ENCODE results near the gene BMPR1B. TPM values are rescaled to one million over a fixed set of nuclear protein-coding genes. Genes with fewer than 3 reads are reported as not detected.

The BMPR1B gene
- total and polyA plus RNA-seq, 2 experiments from 2014 or later = 1.6 to 3.3 TPM

- no peaks in the 10 kb centered on the region for H3K79me2 ChIP-seq
- H3K4me3 ChIP-seq = no peak overlapping the region
- no peaks in the 10 kb centered on the region for H3K9me2 ChIP-seq (replicated peaks; ENCODE audit: insufficient read depth)
- peak overlapping the region; percentile 70 for H3K4me2 ChIP-seq
- no peaks in the 10 kb centered on the region for H3K36me3 ChIP-seq (replicated peaks; ENCODE audit: insufficient read depth, low read depth)
- DNase-seq (ENCODE audit: low spot score) = peak; percentile 20
- peak overlapping the region; percentile 41 for H2AFZ ChIP-seq
- H3K27ac ChIP-seq = peak overlapping the region; percentile 52
- H4K20me1 ChIP-seq (ENCODE audit: insufficient read depth, poor library complexity, severe bottlenecking) = no peaks in the 10 kb centered on the region
- WGBS (ENCODE audit: low lambda C conversion rate, missing lambda C conversion rate) = 31% methylated on average over 10 of the region's 10 CpGs
- H3K9me3 ChIP-seq (ENCODE audit: low read depth) = no peaks in the 10 kb centered on the region
- peaks cover 4% of the 10 kb centered on the region for H3K4me1 ChIP-seq (ENCODE audit: insufficient read depth)
- TF ChIP-seq EZH2phosphoT487 (IDR thresholded peaks at IDR 0.05; ENCODE audit: low read depth, severe bottlenecking, unreplicated experiment) = no peak
- no peak for TF ChIP-seq EZH2 (IDR thresholded peaks at IDR 0.05; ENCODE audit: borderline replicate concordance)
- no peak for TF ChIP-seq CTCF (IDR thresholded peaks at IDR 0.05; ENCODE audit: poor library complexity)
- no peaks in the 10 kb centered on the region for H3K27me3 ChIP-seq
These were observed 238.1 kb downstream of the BMPR1B start for GRCh38 chr4:94995684-94996394.

GRCh38 chr4:95000076-95000648 lies 242.4 kb downstream of the BMPR1B start:
- Histone ChIP-seq H2AFZ (no peak overlapping the region), H3K4me3 (no peak overlapping the region), H4K20me1 (ENCODE audit: insufficient read depth, poor library complexity, severe bottlenecking) (no peaks in the 10 kb centered on the region), H3K9me2 (replicated peaks; ENCODE audit: insufficient read depth) (no peaks in the 10 kb centered on the region), H3K27me3 (no peaks in the 10 kb centered on the region), H3K27ac (no peak overlapping the region), H3K9me3 (ENCODE audit: low read depth) (no peaks in the 10 kb centered on the region), H3K79me2 (no peaks in the 10 kb centered on the region), H3K36me3 (replicated peaks; ENCODE audit: insufficient read depth, low read depth) (no peaks in the 10 kb centered on the region), H3K4me1 (ENCODE audit: insufficient read depth) (peaks cover 4% of the 10 kb centered on the region), H3K4me2 (no peak overlapping the region)
- TF ChIP-seq EZH2 (IDR thresholded peaks at IDR 0.05; ENCODE audit: borderline replicate concordance) = no peak
- no peak for DNase-seq (ENCODE audit: low spot score)
- 80% methylated on average over 4 of the region's 4 CpGs for WGBS (ENCODE audit: low lambda C conversion rate, missing lambda C conversion rate)

GRCh38 chr4:95004912-95005311 lies 247.2 kb downstream of the BMPR1B start:
- Histone ChIP-seq H3K4me1 (ENCODE audit: insufficient read depth) (no peaks in the 10 kb centered on the region), H3K36me3 (replicated peaks; ENCODE audit: insufficient read depth, low read depth) (no peaks in the 10 kb centered on the region)
- TF ChIP-seq EZH2phosphoT487 (IDR thresholded peaks at IDR 0.05; ENCODE audit: low read depth, severe bottlenecking, unreplicated experiment) (no peak), EZH2 (IDR thresholded peaks at IDR 0.05; ENCODE audit: borderline replicate concordance) (no peak), CTCF (IDR thresholded peaks at IDR 0.05; ENCODE audit: poor library complexity) (no peak)

GRCh38 chr4:95007998-95008397 lies 250.2 kb downstream of the BMPR1B start:
- H3K79me2 ChIP-seq = no peaks in the 10 kb centered on the region
- H3K27ac ChIP-seq = no peak overlapping the region
- no peaks in the 10 kb centered on the region for H3K36me3 ChIP-seq (replicated peaks; ENCODE audit: insufficient read depth, low read depth)
- H3K9me2 ChIP-seq (replicated peaks; ENCODE audit: insufficient read depth) = no peaks in the 10 kb centered on the region
- TF ChIP-seq CTCF (IDR thresholded peaks at IDR 0.05; ENCODE audit: poor library complexity) (no peak), EZH2 (IDR thresholded peaks at IDR 0.05; ENCODE audit: borderline replicate concordance) (no peak), EZH2phosphoT487 (IDR thresholded peaks at IDR 0.05; ENCODE audit: low read depth, severe bottlenecking, unreplicated experiment) (no peak)
- no peaks in the 10 kb centered on the region for H3K4me1 ChIP-seq (ENCODE audit: insufficient read depth)
- WGBS (ENCODE audit: low lambda C conversion rate, missing lambda C conversion rate) = 66% methylated on average over 3 of the region's 3 CpGs
- no peak overlapping the region for H2AFZ ChIP-seq
- no peaks in the 10 kb centered on the region for H4K20me1 ChIP-seq (ENCODE audit: insufficient read depth, poor library complexity, severe bottlenecking)
- no peak overlapping the region for H3K4me3 ChIP-seq
- no peak for DNase-seq (ENCODE audit: low spot score)
- H3K9me3 ChIP-seq (ENCODE audit: low read depth) = no peaks in the 10 kb centered on the region
- no peaks in the 10 kb centered on the region for H3K27me3 ChIP-seq
- no peak overlapping the region for H3K4me2 ChIP-seq

More at GRCh38 chr4:95004912-95005311, 247.2 kb downstream of the BMPR1B start:
- Histone ChIP-seq H3K27me3 (no peaks in the 10 kb centered on the region), H3K4me2 (no peak overlapping the region), H3K4me3 (no peak overlapping the region), H3K9me3 (ENCODE audit: low read depth) (no peaks in the 10 kb centered on the region), H3K27ac (no peak overlapping the region), H4K20me1 (ENCODE audit: insufficient read depth, poor library complexity, severe bottlenecking) (no peaks in the 10 kb centered on the region), H2AFZ (no peak overlapping the region), H3K9me2 (replicated peaks; ENCODE audit: insufficient read depth) (no peaks in the 10 kb centered on the region), H3K79me2 (no peaks in the 10 kb centered on the region)
- no peak for DNase-seq (ENCODE audit: low spot score)

All from hepatocyte (in vitro differentiated cells).